Sigmoid colon (tissue), 7 donors: ENCODE data around the gene TACSTD2. TPM values are rescaled to one million over a fixed set of nuclear protein-coding genes. Genes with fewer than 3 reads are reported as not detected.
"Not testable (repeated sequence)": the region's sequence is repeated elsewhere in the genome, so short reads cannot be mapped to it uniquely, and the experiment has no call there.

Source experiments
- DNase-seq: peaks from one replicate; pipeline ENCODE4 v3.0.0-alpha.2; 2019
- H3K27ac ChIP-seq, 4 donors: fragments of 200-600 bp; sonication (generic); one replicate each; pipeline ENCODE4 v1.5.1; 2016 to 2019; ENCODE audit warnings: mild to moderate bottlenecking in 1 of 4
- H3K27me3 ChIP-seq, 3 donors: fragments of 200-600 bp; sonication (generic); one replicate each; pipeline ENCODE4 v1.5.1; 2019; ENCODE audit warnings: mild to moderate bottlenecking in 1 of 3
- H3K36me3 ChIP-seq, 4 donors: fragments of 200-600 bp; sonication (generic); one replicate each; pipeline ENCODE4 v1.5.1; 2016 to 2019
- H3K4me1 ChIP-seq, 4 donors: fragments of 200-600 bp; sonication (generic); one replicate each; pipeline ENCODE4 v1.5.1; 2017 to 2019
- H3K4me3 ChIP-seq, 4 donors: fragments of 200-600 bp; sonication (generic); one replicate each; pipeline ENCODE4 v1.5.1; 2017 to 2019; ENCODE audit warnings: mild to moderate bottlenecking in 2 of 4, moderate library complexity in 1 of 4
- H3K9me3 ChIP-seq, 4 donors: fragments of 200-600 bp in 3 of 4; sonication (generic) in 3 of 4; one replicate each; pipeline versions ENCODE4 v1.5.1 to v1.6.1; 2013 to 2019
- CTCF ChIP-seq, 4 experiments: fragments of 450-650 bp in 3 of 4; fragments of 200-600 bp in 1 of 4; IDR thresholded peaks; one replicate each; pipeline ENCODE4 v1.5.1; 2016 to 2019; ENCODE audit warnings: antibody characterized with exemption in 4 of 4, mild to moderate bottlenecking in 3 of 4, moderate library complexity in 2 of 4
- EP300 ChIP-seq, 4 donors: sonication (generic); formaldehyde crosslinking; IDR thresholded peaks; one replicate each; pipeline ENCODE4 v1.6.1; 2017; ENCODE audit warnings: antibody characterized with exemption in 4 of 4
- POLR2A ChIP-seq, 2 donors: fragments of 450-650 bp; IDR thresholded peaks; one replicate each; pipeline ENCODE4 v1.6.1; 2016; ENCODE audit warnings: antibody characterized with exemption in 2 of 2, mild to moderate bottlenecking in 2 of 2, moderate library complexity in 2 of 2
- POLR2AphosphoS5 ChIP-seq, 4 donors: sonication (generic); formaldehyde crosslinking; IDR thresholded peaks; one replicate each; pipeline ENCODE4 v1.6.1; 2017; ENCODE audit warnings: antibody characterized with exemption in 4 of 4
- WGBS, 2 donors: extraction: QIAGEN DNeasy Blood & Tissue Kit; methylation state at CpG; one replicate each; pipeline ENCODE4 v1.1.7; 2013; 5-methylcytosine and 5-hydroxymethylcytosine counted together
- intact Hi-C: fragments of 100-400 bp; cut with DNase I; formaldehyde crosslinking; loops from one replicate; pipeline ENCODE4 v1.15.1; 2023
- polyA plus RNA-seq, 3 donors: library from polyadenylated mRNA; stranded (reverse); fragments of 200-250 nt; gene quantifications; one replicate each; pipeline ENCODE4 v1.2.3, GENCODE V29; 2013
- total RNA-seq, 4 donors: library from RNA; depleted of rRNA; stranded (reverse); fragments of >200 nt; gene quantifications; one replicate each; pipeline ENCODE4 v1.1.0, GENCODE V29; 2016
- donor health status: healthy with polysubstance abuse.
- donor health status: Bipolar disorder and iron deficiency.
- donor health status: healthy.

The TACSTD2 gene
- total and polyA plus RNA-seq, 7 donors: 0.54 to 1.9 (median 0.71) TPM; not detected in 2

GRCh38 chr1:58538821-58539220, 38.2 kb downstream of the TACSTD2 start:
- no peak for TF ChIP-seq POLR2AphosphoS5 (IDR thresholded peaks at IDR 0.05)
- peak overlapping the region in 2 of 4 donors; percentile 5 to 15 for H3K4me3 ChIP-seq
- intact Hi-C loops: no loop called here
- no peak for DNase-seq
- no peaks in the 10 kb centered on the region for H3K9me3 ChIP-seq
- H3K27ac ChIP-seq: peak overlapping the region in 3 of 4 donors; percentile 66 to 77 (median 72)
- no peaks in the 10 kb centered on the region for H3K36me3 ChIP-seq
- 81 to 90% methylated on average over 3 of the region's 3 CpGs for WGBS, 2 donors
- H3K27me3 ChIP-seq: no peaks in the 10 kb centered on the region
- peaks cover 0 to 38% (median 20%) of the 10 kb centered on the region in 4 donors for H3K4me1 ChIP-seq

GRCh38 chr1:58531842-58532241, 45.2 kb downstream of the TACSTD2 start:
- intact Hi-C loops, H3K27ac ChIP-seq, H3K4me3 ChIP-seq, DNase-seq, H3K9me3 ChIP-seq, H3K27me3 ChIP-seq, H3K4me1 ChIP-seq: not testable (repeated sequence)
- 85 to 89% methylated on average over 1 of the region's 1 CpG for WGBS, 2 donors
- peaks cover 0 to 10% (median 1%) of the 10 kb centered on the region in 4 donors for H3K36me3 ChIP-seq

GRCh38 chr1:58529284-58529683, 47.8 kb downstream of the TACSTD2 start:
- intact Hi-C loops: no loop called here
- TF ChIP-seq EP300 (IDR thresholded peaks at IDR 0.05): no peak
- no peak for TF ChIP-seq POLR2A (IDR thresholded peaks at IDR 0.05)
- TF ChIP-seq CTCF (IDR thresholded peaks at IDR 0.05): no peak
- TF ChIP-seq POLR2AphosphoS5 (IDR thresholded peaks at IDR 0.05): no peak
- WGBS, 2 donors: 97 to 98% methylated on average over 1 of the region's 1 CpG
- Histone ChIP-seq H3K36me3 (peaks cover 0 to 35% (median 1%) of the 10 kb centered on the region in 4 donors), H3K9me3 (no peaks in the 10 kb centered on the region), H3K27me3 (no peaks in the 10 kb centered on the region), H3K4me1 (peaks cover 0 to 6% (median 0%) of the 10 kb centered on the region in 4 donors), H3K27ac (no peak overlapping the region), H3K4me3 (no peak overlapping the region)
- no peak for DNase-seq

- Histone ChIP-seq H3K27ac (no peak overlapping the region), H3K4me1 (peaks cover 0 to 6% (median 0%) of the 10 kb centered on the region in 4 donors), H3K27me3 (no peaks in the 10 kb centered on the region), H3K4me3 (no peak overlapping the region), H3K9me3 (no peaks in the 10 kb centered on the region), H3K36me3 (peaks cover 0 to 40% (median 1%) of the 10 kb centered on the region in 4 donors)
- no peak for DNase-seq
- no peak for TF ChIP-seq POLR2A (IDR thresholded peaks at IDR 0.05)
- no peak for TF ChIP-seq EP300 (IDR thresholded peaks at IDR 0.05)
- no peak for TF ChIP-seq CTCF (IDR thresholded peaks at IDR 0.05)
- intact Hi-C loops: no loop called here
- WGBS, 2 donors: 87 to 91% methylated on average over 3 of the region's 3 CpGs
Measured at GRCh38 chr1:58528518-58528917, 48.5 kb downstream of the TACSTD2 start.

Other genes with a start within 250 kb of the TACSTD2 start
- gene OMA1, start 30.5 kb downstream of the TACSTD2 start, total RNA-seq: 10 to 100 TPM; 34.3 to 74.9 (median 61.4) TPM
- 10 to 100 TPM; 10.6 to 15.8 (median 13.2) TPM for gene OMA1, start 30.5 kb downstream of the TACSTD2 start, polyA plus RNA-seq
- gene MYSM1, start 122.8 kb upstream of the TACSTD2 start, total RNA-seq: 10 to 100 TPM; 18.1 to 47.1 (median 27.2) TPM
- 10 to 100 TPM in 1 of 3 donors, 1 to 10 TPM in 2; 3.9 to 11.1 (median 6.0) TPM for gene MYSM1, start 122.8 kb upstream of the TACSTD2 start, polyA plus RNA-seq
- 100 to 1,000 TPM in 3 of 4 donors, 10 to 100 TPM in 1; 52.4 to 233 (median 202) TPM for gene JUN, start 206.8 kb upstream of the TACSTD2 start, total RNA-seq
- gene JUN, start 206.8 kb upstream of the TACSTD2 start, polyA plus RNA-seq: 100 to 1,000 TPM in 2 of 3 donors, 10 to 100 TPM in 1; 42.8 to 132 (median 112) TPM